DOHH2 (cell line): ENCODE data around the gene NPEPL1.

Source experiments
- H3F3A ChIP-seq: fragments of 200-600 bp; sonication (generic), shearing (Covaris generic); 2 replicates; pipeline ENCODE4 v1.6.0; 2016; ENCODE audit warnings: antibody characterized with exemption, mild to moderate bottlenecking; ENCODE audit not compliant: control insufficient read depth, insufficient read depth
- H3K27ac ChIP-seq: fragments of 200-600 bp; sonication (generic); 2 replicates; pipeline ENCODE4 v1.5.1; 2014; ENCODE audit warnings: low read depth, mild to moderate bottlenecking, low read length, moderate library complexity
- H3K27me3 ChIP-seq: fragments of 200-600 bp; sonication (generic); 2 replicates; pipeline ENCODE4 v1.6.1; 2014; ENCODE audit warnings: mild to moderate bottlenecking, low read length, mixed read lengths; ENCODE audit not compliant: control insufficient read depth
- H3K36me3 ChIP-seq: fragments of 200-600 bp; sonication (generic); 2 replicates; pipeline ENCODE4 v1.6.1; 2014; ENCODE audit warnings: mild to moderate bottlenecking, low read length, moderate library complexity, mixed read lengths; ENCODE audit not compliant: control insufficient read depth
- H3K4me1 ChIP-seq: fragments of 200-600 bp; sonication (generic); 2 replicates; pipeline ENCODE4 v1.6.1; 2014; ENCODE audit warnings: mild to moderate bottlenecking, low read length, mixed read lengths; ENCODE audit not compliant: control insufficient read depth
- H3K4me2 ChIP-seq: fragments of 200-600 bp; sonication (generic); 2 replicates; pipeline ENCODE4 v1.6.0; 2014; ENCODE audit warnings: mild to moderate bottlenecking, low read length, moderate library complexity
- H3K4me3 ChIP-seq: fragments of 200-600 bp; sonication (generic); 2 replicates; pipeline ENCODE4 v1.5.1; 2014; ENCODE audit warnings: mild to moderate bottlenecking, low read length, mixed read lengths
- H3K79me2 ChIP-seq: fragments of 200-600 bp; sonication (generic); 2 replicates; pipeline ENCODE4 v1.6.1; 2014; ENCODE audit warnings: mild to moderate bottlenecking, low read length, mixed read lengths; ENCODE audit not compliant: control insufficient read depth
- H3K9me2 ChIP-seq: fragments of 200-600 bp; sonication (generic); replicated peaks from 2 replicates; pipeline ENCODE4 v1.6.1; 2014; ENCODE audit warnings: mild to moderate bottlenecking, low read length, mixed read lengths; ENCODE audit not compliant: control insufficient read depth
- H3K9me3 ChIP-seq: fragments of 200-600 bp; sonication (generic); 2 replicates; pipeline ENCODE4 v1.6.1; 2014; ENCODE audit warnings: antibody characterized with exemption, low read length, mixed read lengths; ENCODE audit not compliant: control insufficient read depth, insufficient read depth
- H4K20me1 ChIP-seq: fragments of 200-600 bp; sonication (generic); 2 replicates; pipeline ENCODE4 v1.6.0; 2014; ENCODE audit warnings: low read depth, mild to moderate bottlenecking, antibody characterized with exemption, low read length, moderate library complexity; ENCODE audit not compliant: control insufficient read depth, insufficient read depth
- CTCF ChIP-seq: fragments of 200-600 bp; sonication (generic); IDR thresholded peaks from one replicate; pipeline ENCODE4 v1.5.1; 2014; ENCODE audit warnings: antibody characterized with exemption, mild to moderate bottlenecking, low read depth, low read length; ENCODE audit not compliant: poor library complexity, severe bottlenecking
- EZH2phosphoT487 ChIP-seq: fragments of 200-600 bp; sonication (generic); IDR thresholded peaks from 2 replicates; pipeline ENCODE4 v1.6.1; 2017; ENCODE audit warnings: borderline replicate concordance, mild to moderate bottlenecking, antibody characterized with exemption, low read length, moderate library complexity, mixed read lengths

The NPEPL1 gene

GRCh38 chr20:58698741-58699622, 6.4 kb downstream of the NPEPL1 start:
- H3K36me3 ChIP-seq, result no peaks in the 10 kb centered on the region

GRCh38 chr20:58699623-58700107, 7.1 kb downstream of the NPEPL1 start:
- no peaks in the 10 kb centered on the region for H3K27me3 ChIP-seq
- no peaks in the 10 kb centered on the region for H3K9me3 ChIP-seq
- no peaks in the 10 kb centered on the region for H3K4me1 ChIP-seq
- no peak overlapping the region for H3K4me3 ChIP-seq
- H3K9me2 ChIP-seq, result no peaks in the 10 kb centered on the region
- no peaks in the 10 kb centered on the region for H4K20me1 ChIP-seq
- H3K79me2 ChIP-seq, result no peaks in the 10 kb centered on the region
- H3K27ac ChIP-seq, result no peak overlapping the region
- H3K4me2 ChIP-seq, result no peak overlapping the region
- TF ChIP-seq EZH2phosphoT487, result no peak
- no peak for TF ChIP-seq CTCF
- H3K36me3 ChIP-seq, result no peaks in the 10 kb centered on the region
- no peaks in the 10 kb centered on the region for H3F3A ChIP-seq

More at GRCh38 chr20:58698741-58699622, 6.4 kb downstream of the NPEPL1 start:
- H3F3A ChIP-seq, result no peaks in the 10 kb centered on the region
- H3K27me3 ChIP-seq, result no peaks in the 10 kb centered on the region
- H3K79me2 ChIP-seq, result no peaks in the 10 kb centered on the region
- no peaks in the 10 kb centered on the region for H3K9me2 ChIP-seq
- TF ChIP-seq CTCF (no peak), EZH2phosphoT487 (no peak)
- no peak overlapping the region for H3K27ac ChIP-seq
- no peaks in the 10 kb centered on the region for H3K4me1 ChIP-seq
- H4K20me1 ChIP-seq, result no peaks in the 10 kb centered on the region
- no peak overlapping the region for H3K4me2 ChIP-seq
- no peak overlapping the region for H3K4me3 ChIP-seq
- H3K9me3 ChIP-seq, result no peaks in the 10 kb centered on the region

GRCh38 chr20:58700121-58700821, 7.7 kb downstream of the NPEPL1 start:
- Histone ChIP-seq H3K9me2 (no peaks in the 10 kb centered on the region), H3K27ac (no peak overlapping the region), H3F3A (no peaks in the 10 kb centered on the region), H3K4me1 (no peaks in the 10 kb centered on the region), H3K27me3 (no peaks in the 10 kb centered on the region), H3K9me3 (no peaks in the 10 kb centered on the region), H3K36me3 (no peaks in the 10 kb centered on the region), H4K20me1 (no peaks in the 10 kb centered on the region), H3K79me2 (no peaks in the 10 kb centered on the region), H3K4me3 (no peak overlapping the region), H3K4me2 (no peak overlapping the region)
- TF ChIP-seq EZH2phosphoT487 (no peak), CTCF (no peak)
